GM13976 (cell line): ENCODE measurements around the gene ALX4.

Experiments used
- DNase-seq: peaks from one replicate; pipeline ENCODE4 v3.0.0; 2012; ENCODE audit warnings: low spot score
- CTCF ChIP-seq: IDR thresholded peaks from 2 replicates; pipeline ENCODE4 v1.5.1; 2012; ENCODE audit warnings: borderline replicate concordance, mild to moderate bottlenecking; ENCODE audit not compliant: insufficient read depth; ENCODE audit errors: extremely low read depth, missing control alignments, control extremely low read depth
- in situ Hi-C: fragments of 300-500 bp; cut with MboI; formaldehyde crosslinking; loops from one replicate; pipeline ENCODE4 v1.12.0; 2022; ENCODE audit warnings: low sequenced_read_pairs, mixed read lengths, inconsistent platforms; ENCODE audit not compliant: unreplicated experiment

Gene ALX4

DNA sequence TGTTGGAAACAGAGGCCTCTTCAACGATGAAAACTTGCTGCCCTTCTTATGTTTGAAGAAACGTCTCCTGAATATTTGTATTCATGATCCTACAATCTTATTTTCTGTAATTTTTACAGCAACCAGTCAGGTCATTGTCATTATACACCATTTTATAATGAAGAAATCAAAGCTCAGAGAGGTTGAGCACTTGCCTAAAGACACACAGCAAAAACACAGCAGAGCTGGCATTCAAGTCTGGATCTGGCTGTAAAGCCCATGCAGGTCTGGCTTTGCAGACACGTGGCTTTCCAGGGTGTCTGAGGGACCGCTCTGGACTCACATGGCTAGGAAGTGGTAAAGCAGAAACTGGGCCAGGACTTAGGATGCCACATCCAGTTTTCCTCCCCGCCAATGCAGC, 15.8 kb upstream of the ALX4 start:
- in situ Hi-C loops: no loop called here
- TF ChIP-seq CTCF: no peak
- DNase-seq: no peak

- TF ChIP-seq CTCF: no peak
- no peak for DNase-seq
- in situ Hi-C loops: no loop called here
Measured at GRCh38 chr11:44324749-44325525, 15.0 kb upstream of the ALX4 start.

DNA sequence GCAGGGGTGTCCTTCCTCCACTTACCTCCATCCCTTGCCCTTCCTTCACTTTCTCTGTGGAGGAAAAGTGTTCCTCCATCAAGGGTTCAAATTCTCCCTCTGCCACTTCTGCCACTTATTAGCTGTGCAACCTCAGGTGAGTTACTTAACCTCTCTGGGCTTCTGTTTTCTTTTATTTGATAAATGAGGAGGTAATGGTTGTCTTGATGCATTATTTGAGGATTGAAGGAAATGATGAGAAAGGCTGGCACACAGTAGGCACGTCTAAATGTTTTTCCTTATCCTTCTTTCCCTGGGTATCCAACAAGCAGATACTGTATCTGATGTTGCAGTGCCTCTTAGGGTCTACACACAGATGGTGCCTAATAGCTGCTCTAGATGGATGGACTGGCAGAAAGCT, 14.3 kb upstream of the ALX4 start:
- in situ Hi-C loops: no loop called here
- DNase-seq: no peak
- no peak for TF ChIP-seq CTCF

DNA sequence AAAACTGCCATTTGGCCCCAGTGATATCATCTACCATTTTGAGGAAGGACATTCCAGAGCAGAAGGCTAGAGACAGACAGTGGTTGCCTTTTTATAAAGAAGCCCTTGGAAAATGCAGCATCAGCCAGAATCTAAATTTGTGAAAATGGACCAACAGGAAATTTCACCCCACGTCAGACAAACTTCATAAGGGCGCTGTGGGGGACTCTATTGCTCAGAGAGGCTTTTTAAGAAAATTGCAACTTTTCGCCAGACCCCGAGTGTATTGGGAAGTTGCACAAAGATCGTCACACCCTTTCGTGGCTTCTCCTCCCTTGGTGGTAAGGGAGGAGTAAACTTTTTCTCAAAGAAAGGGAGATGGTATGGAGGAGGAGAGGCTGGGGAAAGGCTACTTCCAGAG, 12.3 kb upstream of the ALX4 start:
- in situ Hi-C loops: no loop called here
- TF ChIP-seq CTCF: no peak
- DNase-seq: no peak

- TF ChIP-seq CTCF: no peak
- in situ Hi-C loops: no loop called here
- no peak for DNase-seq
Measured at GRCh38 chr11:44321059-44321458, 11.1 kb upstream of the ALX4 start.

DNA sequence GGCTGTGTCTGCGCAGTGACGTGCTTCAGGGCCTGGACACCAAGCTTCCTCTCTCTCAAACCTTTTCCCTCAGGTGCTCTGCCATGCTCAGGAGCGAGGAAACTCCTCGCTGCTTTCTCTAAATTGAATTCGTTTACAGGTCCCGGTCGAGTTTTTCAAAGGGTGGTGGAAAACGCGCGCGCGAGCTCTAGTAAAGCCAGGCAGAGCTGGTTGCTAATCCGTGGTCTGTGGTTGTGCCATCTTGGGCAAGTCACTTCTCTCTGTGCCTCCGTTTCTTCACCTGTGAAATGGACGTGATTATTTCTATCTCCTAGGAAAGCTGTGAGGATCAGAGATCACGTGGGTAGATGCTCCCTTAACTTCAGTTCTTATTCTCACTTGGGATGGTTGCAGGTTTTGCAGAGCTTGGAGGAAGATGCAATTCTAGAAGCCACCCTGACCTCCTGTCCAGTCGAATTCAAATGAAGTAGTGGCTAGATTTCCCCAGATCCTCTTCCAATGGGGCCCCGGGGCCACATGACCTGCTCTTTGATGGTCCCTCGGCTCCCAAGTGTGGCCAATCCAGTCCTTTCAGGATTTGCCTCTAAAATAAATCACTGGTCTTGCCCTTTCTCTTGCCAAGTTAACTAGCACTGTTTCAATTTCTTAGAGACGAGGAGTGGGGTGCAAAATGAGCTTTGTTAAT, 10.5 kb upstream of the ALX4 start:
- DNase-seq: no peak
- TF ChIP-seq CTCF: no peak
- in situ Hi-C loops: no loop called here
